Panc1 (cell line): ENCODE results near the gene ZFAND2B. TPM values are rescaled to one million over a fixed set of nuclear protein-coding genes. Genes with fewer than 3 reads are reported as not detected.

ENCODE experiments used
- ATAC-seq: fragments of 200-7000 bp; cut with Tn5 transposase; 2 replicates; pipeline ENCODE4 v1.9.1; 2020; ENCODE audit warnings: mild to moderate bottlenecking, moderate library complexity
- BruUV-seq: library from RNA; stranded (reverse); fragments of 400-500 nt; replicated peaks from 2 replicates; lab custom pipeline; 2021; lab: Mats Ljungman, UMichigan
- CTCF ChIA-PET: fragments of 300-600 bp; sonication (Branson Sonifier 250); formaldehyde crosslinking; loops from one replicate; lab custom pipeline; 2022; ENCODE audit warnings: antibody characterized with exemption; lab: Charles Lee
- POLR2A ChIA-PET: fragments of 300-600 bp; sonication (Branson Sonifier 250); formaldehyde crosslinking; loops from one replicate; lab custom pipeline; 2022; ENCODE audit warnings: antibody characterized with exemption; lab: Charles Lee
- DNase-seq: peaks from one replicate; pipeline ENCODE4 v3.0.0-alpha.2; 2010; ENCODE audit warnings: low read depth, low spot score
- H3K27ac ChIP-seq: 2 replicates; pipeline ENCODE4 v1.5.1; 2011; ENCODE audit warnings: mild to moderate bottlenecking, low read length, inconsistent platforms
- H3K27me3 ChIP-seq: fragments of 200-500 bp; sonication (Bioruptor generic); 2 replicates; pipeline ENCODE4 v1.6.0; 2014; ENCODE audit warnings: low read length, inconsistent platforms; ENCODE audit not compliant: control insufficient read depth, insufficient read depth
- H3K36me3 ChIP-seq: fragments of 200-500 bp; sonication (Bioruptor generic); 2 replicates; pipeline ENCODE4 v1.5.1; 2014; ENCODE audit warnings: inconsistent platforms, mild to moderate bottlenecking, low read length, moderate library complexity; ENCODE audit not compliant: control insufficient read depth, insufficient read depth
- H3K4me1 ChIP-seq: 2 replicates; pipeline ENCODE4 v1.5.1; 2011; ENCODE audit warnings: inconsistent platforms, mild to moderate bottlenecking, low read length, moderate library complexity; ENCODE audit not compliant: control insufficient read depth, insufficient read depth
- H3K4me3 ChIP-seq, 2 experiments: 2 replicates each; pipeline ENCODE4 v1.5.1; 2011 to 2012; ENCODE audit warnings: low read depth in 2 of 2, low read length in 2 of 2, mild to moderate bottlenecking in 2 of 2, inconsistent platforms in 1 of 2, moderate library complexity in 1 of 2
- H3K9me3 ChIP-seq: fragments of 200-500 bp; sonication (Bioruptor generic); 2 replicates; pipeline ENCODE4 v1.5.1; 2014; ENCODE audit warnings: low read depth, mild to moderate bottlenecking, inconsistent platforms, low read length, moderate library complexity; ENCODE audit not compliant: control insufficient read depth, insufficient read depth
- POLR2AphosphoS5 ChIP-seq: IDR thresholded peaks from 2 replicates; pipeline ENCODE4 v1.6.1; 2012; ENCODE audit warnings: mild to moderate bottlenecking, low read depth, low read length, moderate library complexity
- SIN3A ChIP-seq: IDR thresholded peaks from 2 replicates; pipeline ENCODE4 v1.6.1; 2012; ENCODE audit warnings: low read depth, mild to moderate bottlenecking, low read length, moderate library complexity, borderline replicate concordance; ENCODE audit not compliant: insufficient read depth
- TCF7L2 ChIP-seq: IDR thresholded peaks from 2 replicates; pipeline ENCODE4 v1.6.1; 2011; ENCODE audit warnings: mild to moderate bottlenecking, low read depth, low read length, inconsistent platforms
- in situ Hi-C: cut with HindIII; loops from 2 replicates; pipeline ENCODE4 v1.10.0; 2016; ENCODE audit warnings: low sequenced_read_pairs, low pct_unique_long_range_greater_than_20kb
- intact Hi-C: fragments of 100-400 bp; cut with micrococcal nuclease; formaldehyde crosslinking; loops from one replicate; pipeline ENCODE4 v1.10.0; 2022; ENCODE audit not compliant: unreplicated experiment
- total RNA-seq: library from RNA; stranded (reverse); gene quantifications from one replicate; pipeline ENCODE4 v1.2.1, GENCODE V29; 2021; ENCODE audit not compliant: unreplicated experiment
- TF ChIP-seq, protein P1 (sequence below), 2 experiments: IDR thresholded peaks; 2 replicates each; pipeline ENCODE4 v1.6.1; 2011 to 2012; ENCODE audit warnings: low read depth in 2 of 2, control low read depth in 1 of 2, low read length in 1 of 2, mild to moderate bottlenecking in 1 of 2, moderate library complexity in 1 of 2; ENCODE audit not compliant: insufficient read depth in 1 of 2
- TF ChIP-seq, protein P2 (sequence below): fragments of 450-650 bp; IDR thresholded peaks from 2 replicates; pipeline ENCODE4 v1.5.1; 2017; ENCODE audit warnings: mild to moderate bottlenecking

ZFAND2B gene
- total RNA-seq, 1 experiment from 2014 or later: 43.2 TPM

DNA sequence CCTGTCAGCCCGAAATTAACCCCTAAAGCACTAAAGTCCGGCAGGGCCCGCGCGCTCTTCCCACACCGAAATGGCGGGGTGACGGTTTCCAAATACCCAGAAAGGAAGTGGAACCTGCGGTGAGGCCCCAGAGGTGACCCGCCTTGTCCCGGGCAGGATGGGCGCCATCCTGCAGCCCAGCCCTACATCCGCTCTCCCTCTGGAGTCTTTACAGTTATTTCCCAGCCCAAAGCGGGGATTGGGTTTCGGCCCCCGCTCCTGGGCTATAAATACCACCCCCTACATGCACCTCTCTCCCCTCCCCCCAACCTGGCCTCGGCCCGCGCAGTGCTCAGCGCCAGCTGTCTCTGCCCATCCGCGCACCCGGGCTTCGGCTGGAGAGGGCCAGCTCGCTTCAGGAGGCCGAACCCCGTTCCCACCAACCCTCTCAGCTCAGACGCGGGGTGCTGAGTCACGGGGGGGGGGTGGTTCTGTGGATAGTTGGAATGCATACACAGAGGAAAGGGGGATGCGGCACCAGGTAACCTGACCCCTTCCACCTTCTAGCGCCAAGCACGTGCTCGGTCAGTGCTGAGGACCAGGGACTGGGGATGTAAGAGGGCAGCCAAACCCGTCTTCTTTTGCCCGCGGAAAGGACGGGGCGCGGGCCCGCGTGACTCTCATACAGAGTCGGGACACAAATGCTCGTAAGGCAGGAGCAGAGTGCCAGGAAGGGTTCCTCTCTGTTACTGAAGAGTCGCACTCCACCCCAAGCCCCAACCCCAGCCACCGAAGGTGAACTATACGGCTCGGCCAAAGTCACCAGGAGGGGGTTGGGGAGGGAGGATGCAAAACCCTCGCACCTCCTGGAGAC is 46.5 kb downstream of the ZFAND2B start, which contains the start of gene TUBA4B:
TUBA4B (plus strand) TSS at position 344 of the 853 bp plus-strand sequence; CDS start at position 509, 165 bp downstream.
- DNase-seq (no peak), ATAC-seq (peak; percentile 47)
- POLR2A ChIA-PET: interaction anchor here (0.6 kb wide), 1 partner anchor 21 kb away, joined by 5 read pairs; no protein-coding TSS in a partner anchor
- CTCF ChIA-PET: interaction anchor here (0.6 to 1.0 kb wide), 4 partner anchors 9 to 273 kb away, joined by 4 to 14 read pairs (median 6); no protein-coding TSS in a partner anchor
- Histone ChIP-seq H3K4me3 (peak within 1 kb of the TSS; percentile 49 to 68), H3K27me3 (peaks cover 8% of the 10 kb centered on the region), H3K9me3 (no peaks in the 10 kb centered on the region), H3K4me1 (peaks cover 34% of the 10 kb centered on the region), H3K36me3 (no peaks in the 10 kb centered on the region; the same call in 1 of the 2 replicates), H3K27ac (no peak within 1 kb of the TSS)
- BruUV-seq: no TSS peak
- TF ChIP-seq, protein P1, sequence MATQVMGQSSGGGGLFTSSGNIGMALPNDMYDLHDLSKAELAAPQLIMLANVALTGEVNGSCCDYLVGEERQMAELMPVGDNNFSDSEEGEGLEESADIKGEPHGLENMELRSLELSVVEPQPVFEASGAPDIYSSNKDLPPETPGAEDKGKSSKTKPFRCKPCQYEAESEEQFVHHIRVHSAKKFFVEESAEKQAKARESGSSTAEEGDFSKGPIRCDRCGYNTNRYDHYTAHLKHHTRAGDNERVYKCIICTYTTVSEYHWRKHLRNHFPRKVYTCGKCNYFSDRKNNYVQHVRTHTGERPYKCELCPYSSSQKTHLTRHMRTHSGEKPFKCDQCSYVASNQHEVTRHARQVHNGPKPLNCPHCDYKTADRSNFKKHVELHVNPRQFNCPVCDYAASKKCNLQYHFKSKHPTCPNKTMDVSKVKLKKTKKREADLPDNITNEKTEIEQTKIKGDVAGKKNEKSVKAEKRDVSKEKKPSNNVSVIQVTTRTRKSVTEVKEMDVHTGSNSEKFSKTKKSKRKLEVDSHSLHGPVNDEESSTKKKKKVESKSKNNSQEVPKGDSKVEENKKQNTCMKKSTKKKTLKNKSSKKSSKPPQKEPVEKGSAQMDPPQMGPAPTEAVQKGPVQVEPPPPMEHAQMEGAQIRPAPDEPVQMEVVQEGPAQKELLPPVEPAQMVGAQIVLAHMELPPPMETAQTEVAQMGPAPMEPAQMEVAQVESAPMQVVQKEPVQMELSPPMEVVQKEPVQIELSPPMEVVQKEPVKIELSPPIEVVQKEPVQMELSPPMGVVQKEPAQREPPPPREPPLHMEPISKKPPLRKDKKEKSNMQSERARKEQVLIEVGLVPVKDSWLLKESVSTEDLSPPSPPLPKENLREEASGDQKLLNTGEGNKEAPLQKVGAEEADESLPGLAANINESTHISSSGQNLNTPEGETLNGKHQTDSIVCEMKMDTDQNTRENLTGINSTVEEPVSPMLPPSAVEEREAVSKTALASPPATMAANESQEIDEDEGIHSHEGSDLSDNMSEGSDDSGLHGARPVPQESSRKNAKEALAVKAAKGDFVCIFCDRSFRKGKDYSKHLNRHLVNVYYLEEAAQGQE (IDR thresholded peaks at IDR 0.05; ENCODE audit: insufficient read depth in 1 of 2, low read depth in 2 of 2, low read length in 1 of 2): no peak
- TF ChIP-seq POLR2AphosphoS5: no peak
- no peak for TF ChIP-seq SIN3A
- TF ChIP-seq TCF7L2: no peak
- TF ChIP-seq, protein P2, sequence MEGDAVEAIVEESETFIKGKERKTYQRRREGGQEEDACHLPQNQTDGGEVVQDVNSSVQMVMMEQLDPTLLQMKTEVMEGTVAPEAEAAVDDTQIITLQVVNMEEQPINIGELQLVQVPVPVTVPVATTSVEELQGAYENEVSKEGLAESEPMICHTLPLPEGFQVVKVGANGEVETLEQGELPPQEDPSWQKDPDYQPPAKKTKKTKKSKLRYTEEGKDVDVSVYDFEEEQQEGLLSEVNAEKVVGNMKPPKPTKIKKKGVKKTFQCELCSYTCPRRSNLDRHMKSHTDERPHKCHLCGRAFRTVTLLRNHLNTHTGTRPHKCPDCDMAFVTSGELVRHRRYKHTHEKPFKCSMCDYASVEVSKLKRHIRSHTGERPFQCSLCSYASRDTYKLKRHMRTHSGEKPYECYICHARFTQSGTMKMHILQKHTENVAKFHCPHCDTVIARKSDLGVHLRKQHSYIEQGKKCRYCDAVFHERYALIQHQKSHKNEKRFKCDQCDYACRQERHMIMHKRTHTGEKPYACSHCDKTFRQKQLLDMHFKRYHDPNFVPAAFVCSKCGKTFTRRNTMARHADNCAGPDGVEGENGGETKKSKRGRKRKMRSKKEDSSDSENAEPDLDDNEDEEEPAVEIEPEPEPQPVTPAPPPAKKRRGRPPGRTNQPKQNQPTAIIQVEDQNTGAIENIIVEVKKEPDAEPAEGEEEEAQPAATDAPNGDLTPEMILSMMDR: no peak
- in situ Hi-C loops (no loop called here), intact Hi-C loops (no loop called here)

DNA sequence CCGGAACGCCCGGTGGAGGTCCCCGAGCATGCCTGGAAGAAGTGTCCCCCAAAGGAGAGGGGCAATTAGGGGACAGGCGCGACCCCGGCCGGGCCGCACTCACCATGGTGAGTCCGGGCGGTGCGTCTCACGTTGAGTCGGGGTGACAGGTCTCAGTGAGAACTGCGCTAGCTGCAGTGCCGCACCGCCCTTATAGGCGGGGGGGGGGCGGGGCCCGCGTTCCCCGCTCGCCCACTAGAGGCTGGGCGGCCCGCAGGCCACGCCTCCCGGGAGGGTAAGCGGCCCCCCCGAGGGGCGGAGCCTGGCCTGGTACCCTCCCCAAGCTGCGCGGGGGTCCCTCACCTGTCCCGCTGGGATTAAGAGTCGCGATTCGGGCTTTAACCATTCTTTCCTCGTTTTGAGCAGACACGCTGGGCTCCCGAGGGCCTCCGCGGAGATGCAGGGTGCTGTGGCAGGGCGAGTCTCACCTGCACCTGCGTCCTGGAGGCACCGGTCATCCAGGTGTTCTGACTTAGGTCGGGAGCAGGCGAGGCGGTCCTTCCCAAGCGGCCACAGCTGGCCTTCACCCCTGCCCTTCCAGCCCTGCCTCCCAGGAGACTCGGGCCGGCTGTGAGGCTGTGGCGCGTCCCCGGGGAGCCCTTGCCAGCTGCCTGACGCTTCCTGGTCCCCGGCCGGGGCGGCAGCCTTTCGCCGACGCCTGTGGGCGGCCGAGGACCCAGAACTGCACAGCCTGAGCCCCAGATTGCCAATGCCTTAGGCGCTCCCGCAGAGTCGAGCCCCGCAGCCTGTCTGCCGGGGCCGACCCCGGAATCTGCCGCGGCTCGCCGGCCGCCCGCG is 47.4 kb downstream of the ZFAND2B start, which contains the start of gene TUBA4A:
TUBA4A (minus strand) TSS at position 166 of the 837 bp plus-strand sequence; CDS start at position 106, 60 bp downstream.
- POLR2A ChIA-PET: interaction anchor here (1.5 kb wide), 1 partner anchor 9 kb away, joined by 3 read pairs; no protein-coding TSS in a partner anchor
- peaks cover 25% of the 10 kb centered on the region for H3K4me1 ChIP-seq
- CTCF ChIA-PET: interaction anchor here (0.6 kb wide), 2 partner anchors 9 to 112 kb away, joined by 4 read pairs; no protein-coding TSS in a partner anchor
- H3K9me3 ChIP-seq: no peaks in the 10 kb centered on the region
- intact Hi-C loops (no loop called here), in situ Hi-C loops (no loop called here)
- no TSS peak for BruUV-seq
- H3K27me3 ChIP-seq: peaks cover 8% of the 10 kb centered on the region
- H3K4me3 ChIP-seq: peak within 1 kb of the TSS; percentile 49 to 68
- ATAC-seq (peak; percentile 86), DNase-seq (no peak)
- H3K27ac ChIP-seq: no peak within 1 kb of the TSS
- no peaks in the 10 kb centered on the region; the same call in 1 of the 2 replicates for H3K36me3 ChIP-seq
- no peak for TF ChIP-seq TCF7L2
- TF ChIP-seq, protein P2: no peak
- no peak for TF ChIP-seq POLR2AphosphoS5
- TF ChIP-seq, protein P1 (IDR thresholded peaks at IDR 0.05; ENCODE audit: insufficient read depth in 1 of 2, low read depth in 2 of 2, low read length in 1 of 2): no peak
- 0 out of 2 replicates have a peak, but pooled peaks have one; percentile 56 for TF ChIP-seq SIN3A
